GM18873 (cell line): ENCODE measurements around the gene KNDC1.

ENCODE experiments used
- ATAC-seq: cut with Tn5 transposase; IDR thresholded peaks from one replicate; pipeline ENCODE4 v1.9.1; 2021; ENCODE audit warnings: mild to moderate bottlenecking, moderate library complexity, moderate number of reproducible peaks; ENCODE audit not compliant: unreplicated experiment, low FRiP score

The KNDC1 gene

GRCh38 chr10:133270773-133271297 is 110.8 kb downstream of the KNDC1 start:
- no peak for ATAC-seq

- ATAC-seq: no peak
Observed at GRCh38 chr10:133271521-133272300, 111.7 kb downstream of the KNDC1 start.

- ATAC-seq: no peak
Observed at GRCh38 chr10:133272301-133272963, 112.4 kb downstream of the KNDC1 start.

GRCh38 chr10:133272964-133273420 is 113.0 kb downstream of the KNDC1 start:
- ATAC-seq: no peak

GRCh38 chr10:133273534-133274143 is 113.6 kb downstream of the KNDC1 start:
- no peak for ATAC-seq

GRCh38 chr10:133274751-133275683 is 115.0 kb downstream of the KNDC1 start:
- ATAC-seq: peak; percentile 48

GRCh38 chr10:133275684-133276092 is 115.7 kb downstream of the KNDC1 start:
- ATAC-seq: peak; percentile 37
